ENCODE results near the gene ASAP3. TPM values are rescaled to one million over a fixed set of nuclear protein-coding genes. Genes with fewer than 3 reads are reported as not detected.
A peak's percentile ranks its signal among the peaks of the same experiment; 100 is the strongest.

ASAP3 gene
- total and polyA plus RNA-seq, 2 of the 4 experiments (the other 2 are of a cell fraction): 18.6 to 18.8 TPM

GRCh38 chr1:23387494-23387893, 96.5 kb downstream of the ASAP3 start:
- Histone ChIP-seq H2BK5ac (ENCODE audit: low read depth, low read length, poor library complexity, severe bottlenecking) (no peak overlapping the region), H3K36me3 (ENCODE audit: control insufficient read depth, insufficient read depth, low read length) (peaks cover 2% of the 10 kb centered on the region; the same call in 1 of the 2 replicates), H3K4me3 (ENCODE audit: insufficient read depth, low read depth, low read length) (no peak overlapping the region), H3K4ac (ENCODE audit: low read depth, low read length) (no peak overlapping the region), H3K56ac (ENCODE audit: extremely low read depth, insufficient read depth, low read length) (no peak overlapping the region), H2AFZ (replicated peaks; ENCODE audit: low read length, poor library complexity) (no peak overlapping the region), H4K91ac (ENCODE audit: insufficient read depth, low read depth, low read length) (no peak overlapping the region), H4K8ac (ENCODE audit: low read depth in 2 of 2, low read length in 2 of 2) (no peak overlapping the region), H3K14ac (replicated peaks; ENCODE audit: low read depth, low read length) (no peak overlapping the region), H2BK20ac (ENCODE audit: low read depth, low read length) (no peak overlapping the region), H3K79me1 (ENCODE audit: low read depth in 1 of 2, low read length in 2 of 2) (peaks cover 0 to 5% of the 10 kb centered on the region in 2 experiments; a peak in 1 of 4 replicates), H2BK15ac (ENCODE audit: low read depth, low read length) (no peak overlapping the region), H3K27ac (ENCODE audit: insufficient read depth, low read length) (no peak overlapping the region), H2AK5ac (ENCODE audit: low read depth, low read length) (no peak overlapping the region), H3K27me3 (ENCODE audit: control insufficient read depth, insufficient read depth, low read length) (no peaks in the 10 kb centered on the region), H3K9me3 (ENCODE audit: control insufficient read depth, insufficient read depth, low read length) (0 out of 2 replicates have a peak, but pooled peaks cover 2% of the 10 kb centered on the region), H3K23ac (ENCODE audit: low read depth, low read length) (no peak overlapping the region), H3K18ac (ENCODE audit: low read depth, low read length) (no peak overlapping the region), H2AK9ac (replicated peaks; ENCODE audit: low read depth, low read length, poor library complexity) (peak overlapping the region; percentile 47), H3K4me1 (ENCODE audit: control insufficient read depth, insufficient read depth, low read length) (peaks cover 6% of the 10 kb centered on the region), H4K5ac (ENCODE audit: low read depth, low read length) (no peak overlapping the region), H3K9me1 (ENCODE audit: insufficient read depth, low read length) (peaks cover 23% of the 10 kb centered on the region), H2BK120ac (ENCODE audit: low read depth, low read length) (no peak overlapping the region), H4K20me1 (ENCODE audit: insufficient read depth, low read length) (no peaks in the 10 kb centered on the region), H3K9ac (ENCODE audit: low read depth, low read length) (no peak overlapping the region), H3K4me2 (ENCODE audit: low read depth, low read length) (no peak overlapping the region)
- 75% methylated on average over 5 of the region's 8 CpGs; no CpG with 5 or more reads in 1 of the 2 experiments for WGBS, 2 experiments (ENCODE audit: extremely low coverage in 2 of 2, insufficient read length in 1 of 2)
- ATAC-seq (ENCODE audit: low read depth): no peak
- ChIA-PET CTCF (interaction anchor here (1.1 kb wide), 1 partner anchor 16 kb away, joined by 3 read pairs; no protein-coding TSS in a partner anchor), POLR2A (ENCODE audit: unreplicated experiment) (interaction anchor here (0.5 kb wide), 1 partner anchor 50 kb away, joined by 6 read pairs; no protein-coding TSS in a partner anchor)
- dilution Hi-C loops (cut with HindIII; ENCODE audit: low sequenced_read_pairs, unreplicated experiment) (no loop called here), intact Hi-C loops (cut with micrococcal nuclease) (no loop called here), in situ Hi-C loops (cut with MboI; ENCODE audit: low sequenced_read_pairs) (no loop called here)
- no peak for DNase-seq
- TF ChIP-seq RAD21 (IDR thresholded peaks at IDR 0.05; ENCODE audit: low read length): no peak
- no peak for TF ChIP-seq RFX5 (IDR thresholded peaks at IDR 0.05; ENCODE audit: low read depth, low read length)
- no peak for TF ChIP-seq POLR2A (IDR thresholded peaks at IDR 0.05; ENCODE audit: low read depth, low read length)
- no peak for TF ChIP-seq RCOR1 (IDR thresholded peaks at IDR 0.05; ENCODE audit: insufficient replicate concordance, low read length)
- no peak for TF ChIP-seq MAFK (IDR thresholded peaks at IDR 0.05; ENCODE audit: low read depth, low read length)
- TF ChIP-seq BHLHE40 (IDR thresholded peaks at IDR 0.05; ENCODE audit: low read depth, low read length): no peak
- no peak for TF ChIP-seq NFE2L2 (IDR thresholded peaks at IDR 0.05; ENCODE audit: low read depth, low read length)
- no TSS peak for BruUV-seq (replicated peaks)
